PC-3 (cell line): Measurements from ENCODE around the gene OTOS. TPM values are rescaled to one million over a fixed set of nuclear protein-coding genes. Genes with fewer than 3 reads are reported as not detected.
A peak's percentile ranks its signal among the peaks of the same experiment; 100 is the strongest.

Experiments
- ATAC-seq: fragments of 200-7000 bp; cut with Tn5 transposase; 2 replicates; pipeline ENCODE4 v1.9.1; 2020; ENCODE audit warnings: mild to moderate bottlenecking, moderate library complexity
- BruUV-seq: library from RNA; stranded (reverse); fragments of 400-500 nt; replicated peaks from 2 replicates; lab custom pipeline; 2021; lab: Mats Ljungman, UMichigan
- CTCF ChIA-PET: fragments of 300-600 bp; sonication (Branson Sonifier 250); formaldehyde crosslinking; loops from one replicate; lab custom pipeline; 2022; ENCODE audit warnings: antibody characterized with exemption; lab: Charles Lee
- POLR2A ChIA-PET: fragments of 300-600 bp; sonication (Branson Sonifier 250); formaldehyde crosslinking; loops from one replicate; lab custom pipeline; 2022; ENCODE audit warnings: antibody characterized with exemption; ENCODE audit not compliant: unreplicated experiment; lab: Charles Lee
- DNase-seq: peaks from one replicate; pipeline ENCODE4 v3.0.0-alpha.2; 2015
- H2AFZ ChIP-seq: fragments of 300-600 bp; sonication (generic); 2 replicates; pipeline ENCODE4 v1.6.0; 2016; ENCODE audit warnings: antibody characterized with exemption, low read length
- H3F3A ChIP-seq: fragments of 300-600 bp; sonication (generic); one replicate; pipeline ENCODE4 v1.6.0; 2017; ENCODE audit warnings: antibody characterized with exemption, low read length, control low read depth, mild to moderate bottlenecking; ENCODE audit not compliant: unreplicated experiment
- H3K27ac ChIP-seq: fragments of 300-600 bp; sonication (generic); 2 replicates; pipeline ENCODE4 v1.5.1; 2016; ENCODE audit warnings: mild to moderate bottlenecking, low read length
- H3K27me3 ChIP-seq: fragments of 300-600 bp; sonication (generic); 2 replicates; pipeline ENCODE4 v1.6.1; 2016; ENCODE audit warnings: low read length, mixed read lengths
- H3K36me3 ChIP-seq: fragments of 300-600 bp; sonication (generic); 2 replicates; pipeline ENCODE4 v1.6.1; 2016; ENCODE audit warnings: low read depth, mixed run types, low read length, mixed read lengths
- H3K4me1 ChIP-seq: fragments of 300-600 bp; sonication (generic); 2 replicates; pipeline ENCODE4 v1.5.1; 2016; ENCODE audit warnings: low read length; ENCODE audit not compliant: insufficient read depth
- H3K4me2 ChIP-seq: fragments of 300-600 bp; sonication (generic); 2 replicates; pipeline ENCODE4 v1.6.0; 2016; ENCODE audit warnings: low read length
- H3K4me3 ChIP-seq: fragments of 300-600 bp; sonication (generic); 2 replicates; pipeline ENCODE4 v1.5.1; 2016; ENCODE audit warnings: mild to moderate bottlenecking, low read length, mixed read lengths
- H3K79me2 ChIP-seq: fragments of 300-600 bp; sonication (generic); 2 replicates; pipeline ENCODE4 v1.6.1; 2017; ENCODE audit warnings: low read length, mixed read lengths
- H3K9ac ChIP-seq: fragments of 300-600 bp; sonication (generic); 2 replicates; pipeline ENCODE4 v1.6.0; 2016; ENCODE audit warnings: mild to moderate bottlenecking, low read length
- H3K9me2 ChIP-seq: fragments of 300-600 bp; sonication (generic); replicated peaks from 2 replicates; pipeline ENCODE4 v1.6.1; 2016; ENCODE audit warnings: mixed run types, low read length, mixed read lengths
- H3K9me3 ChIP-seq: fragments of 300-600 bp; sonication (generic); 2 replicates; pipeline ENCODE4 v1.6.1; 2016; ENCODE audit warnings: low read length, mixed read lengths
- H4K20me1 ChIP-seq: fragments of 300-600 bp; sonication (generic); 2 replicates; pipeline ENCODE4 v1.6.1; 2016; ENCODE audit warnings: low read length, mixed read lengths
- EZH2 ChIP-seq: fragments of 300-600 bp; sonication (generic); IDR thresholded peaks from one replicate; pipeline ENCODE4 v1.6.1; 2017; ENCODE audit warnings: antibody characterized with exemption, mild to moderate bottlenecking, low read length; ENCODE audit not compliant: unreplicated experiment
- EZH2phosphoT487 ChIP-seq: fragments of 300-600 bp; sonication (generic); IDR thresholded peaks from 2 replicates; pipeline ENCODE4 v1.6.1; 2018; ENCODE audit warnings: mild to moderate bottlenecking, antibody characterized with exemption, low read length, borderline replicate concordance
- intact Hi-C: fragments of 100-400 bp; cut with micrococcal nuclease; formaldehyde crosslinking; loops from 2 replicates; pipeline ENCODE4 v1.9.0; 2023
- total RNA-seq: library from RNA; depleted of rRNA; stranded (reverse); fragments of >200 nt; gene quantifications from 2 replicates; pipeline ENCODE4 v1.2.3, GENCODE V29; 2014
- TF ChIP-seq, protein P1 (sequence below): fragments of 300-600 bp; sonication (generic); conservative IDR thresholded peaks from 2 replicates; pipeline ENCODE4 v1.5.1; 2017; ENCODE audit warnings: antibody characterized with exemption, low read depth, mild to moderate bottlenecking, low read length

Gene OTOS
- total RNA-seq, 1 experiment from 2014 or later = not detected

- CTCF ChIA-PET = interaction anchor here (0.6 to 0.7 kb wide), 2 partner anchors 60 to 639 kb away, joined by 3 to 4 read pairs; no protein-coding TSS in a partner anchor
- H3F3A ChIP-seq = no peaks in the 10 kb centered on the region
- ATAC-seq (no peak), DNase-seq (no peak)
- intact Hi-C loops = no loop called here
- no peak overlapping the region for H3K9ac ChIP-seq
- H3K4me2 ChIP-seq = no peak overlapping the region
- H3K27me3 ChIP-seq = no peaks in the 10 kb centered on the region
- no peaks in the 10 kb centered on the region for H3K36me3 ChIP-seq
- no peaks in the 10 kb centered on the region for H3K9me3 ChIP-seq
- H3K9me2 ChIP-seq = no peaks in the 10 kb centered on the region
- H4K20me1 ChIP-seq = no peaks in the 10 kb centered on the region
- no peaks in the 10 kb centered on the region for H3K79me2 ChIP-seq
- TF ChIP-seq, protein P1, sequence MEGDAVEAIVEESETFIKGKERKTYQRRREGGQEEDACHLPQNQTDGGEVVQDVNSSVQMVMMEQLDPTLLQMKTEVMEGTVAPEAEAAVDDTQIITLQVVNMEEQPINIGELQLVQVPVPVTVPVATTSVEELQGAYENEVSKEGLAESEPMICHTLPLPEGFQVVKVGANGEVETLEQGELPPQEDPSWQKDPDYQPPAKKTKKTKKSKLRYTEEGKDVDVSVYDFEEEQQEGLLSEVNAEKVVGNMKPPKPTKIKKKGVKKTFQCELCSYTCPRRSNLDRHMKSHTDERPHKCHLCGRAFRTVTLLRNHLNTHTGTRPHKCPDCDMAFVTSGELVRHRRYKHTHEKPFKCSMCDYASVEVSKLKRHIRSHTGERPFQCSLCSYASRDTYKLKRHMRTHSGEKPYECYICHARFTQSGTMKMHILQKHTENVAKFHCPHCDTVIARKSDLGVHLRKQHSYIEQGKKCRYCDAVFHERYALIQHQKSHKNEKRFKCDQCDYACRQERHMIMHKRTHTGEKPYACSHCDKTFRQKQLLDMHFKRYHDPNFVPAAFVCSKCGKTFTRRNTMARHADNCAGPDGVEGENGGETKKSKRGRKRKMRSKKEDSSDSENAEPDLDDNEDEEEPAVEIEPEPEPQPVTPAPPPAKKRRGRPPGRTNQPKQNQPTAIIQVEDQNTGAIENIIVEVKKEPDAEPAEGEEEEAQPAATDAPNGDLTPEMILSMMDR = no peak
- TF ChIP-seq EZH2phosphoT487 (no peak), EZH2 (no peak)
- no peak overlapping the region for H3K27ac ChIP-seq
- POLR2A ChIA-PET = no interaction called here
- BruUV-seq = no TSS peak
- H3K4me1 ChIP-seq = no peaks in the 10 kb centered on the region; the same call in 1 of the 2 replicates
- no peak overlapping the region for H2AFZ ChIP-seq
- no peak overlapping the region for H3K4me3 ChIP-seq
Observed at GRCh38 chr2:240145461-240145860, 5.0 kb upstream of the OTOS start.

GRCh38 chr2:240144649-240145261 lies 4.3 kb upstream of the OTOS start:
- intact Hi-C loops = loop anchor here (5.0 kb wide), 1 partner anchor 322 kb away; no protein-coding TSS in a partner anchor
- Histone ChIP-seq H3F3A (no peaks in the 10 kb centered on the region), H3K27ac (no peak overlapping the region), H3K9ac (no peak overlapping the region), H3K4me3 (no peak overlapping the region), H4K20me1 (no peaks in the 10 kb centered on the region), H2AFZ (peak overlapping the region; percentile 58; the same call in 1 of the 2 replicates), H3K79me2 (no peaks in the 10 kb centered on the region), H3K27me3 (no peaks in the 10 kb centered on the region), H3K4me1 (no peaks in the 10 kb centered on the region; the same call in 1 of the 2 replicates), H3K9me2 (no peaks in the 10 kb centered on the region), H3K9me3 (no peaks in the 10 kb centered on the region), H3K36me3 (no peaks in the 10 kb centered on the region), H3K4me2 (no peak overlapping the region)
- CTCF ChIA-PET = interaction anchor here (0.6 to 2.0 kb wide), 4 partner anchors 61 to 120 kb away, joined by 3 to 15 read pairs (median 4); partner anchors contain the start of gene NDUFA10
- no TSS peak for BruUV-seq
- TF ChIP-seq EZH2 = no peak
- TF ChIP-seq EZH2phosphoT487 = no peak
- TF ChIP-seq, protein P1 = no peak
- no peak for DNase-seq
- ATAC-seq = no peak
- POLR2A ChIA-PET = no interaction called here
